ENCODE results near the gene ANKRD10.

DNA sequence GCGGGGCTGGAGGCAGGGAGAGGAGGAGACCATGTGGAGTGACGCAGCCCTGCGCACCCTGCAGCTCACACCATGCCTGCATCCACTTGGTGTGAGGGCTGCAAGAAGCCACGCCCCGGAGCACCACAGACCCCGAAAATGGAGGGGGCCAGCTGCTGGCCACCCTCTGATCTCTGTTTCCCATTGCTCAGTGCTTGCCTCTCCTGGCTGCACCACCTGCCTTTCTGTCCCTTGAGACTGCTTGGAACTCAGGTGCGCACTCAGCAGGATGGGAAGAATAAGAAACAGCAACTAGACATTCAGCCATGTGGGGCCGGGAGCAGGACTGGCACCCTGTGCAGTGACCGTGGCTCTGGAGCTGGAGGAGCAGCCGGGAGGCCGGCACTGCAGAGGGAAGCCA lies 64.0 kb downstream of the ANKRD10 start:
- TF ChIP-seq, protein P1, sequence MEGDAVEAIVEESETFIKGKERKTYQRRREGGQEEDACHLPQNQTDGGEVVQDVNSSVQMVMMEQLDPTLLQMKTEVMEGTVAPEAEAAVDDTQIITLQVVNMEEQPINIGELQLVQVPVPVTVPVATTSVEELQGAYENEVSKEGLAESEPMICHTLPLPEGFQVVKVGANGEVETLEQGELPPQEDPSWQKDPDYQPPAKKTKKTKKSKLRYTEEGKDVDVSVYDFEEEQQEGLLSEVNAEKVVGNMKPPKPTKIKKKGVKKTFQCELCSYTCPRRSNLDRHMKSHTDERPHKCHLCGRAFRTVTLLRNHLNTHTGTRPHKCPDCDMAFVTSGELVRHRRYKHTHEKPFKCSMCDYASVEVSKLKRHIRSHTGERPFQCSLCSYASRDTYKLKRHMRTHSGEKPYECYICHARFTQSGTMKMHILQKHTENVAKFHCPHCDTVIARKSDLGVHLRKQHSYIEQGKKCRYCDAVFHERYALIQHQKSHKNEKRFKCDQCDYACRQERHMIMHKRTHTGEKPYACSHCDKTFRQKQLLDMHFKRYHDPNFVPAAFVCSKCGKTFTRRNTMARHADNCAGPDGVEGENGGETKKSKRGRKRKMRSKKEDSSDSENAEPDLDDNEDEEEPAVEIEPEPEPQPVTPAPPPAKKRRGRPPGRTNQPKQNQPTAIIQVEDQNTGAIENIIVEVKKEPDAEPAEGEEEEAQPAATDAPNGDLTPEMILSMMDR (IDR thresholded peaks at IDR 0.05), result no peak
- no peak for TF ChIP-seq ZFX (IDR thresholded peaks at IDR 0.05; ENCODE audit: borderline replicate concordance)

Measured in 22Rv1 (cell line).